GM18873 (cell line): ENCODE results near the gene MAGEB3.

Experiments used
- ATAC-seq: cut with Tn5 transposase; IDR thresholded peaks from one replicate; pipeline ENCODE4 v1.9.1; 2021; ENCODE audit warnings: mild to moderate bottlenecking, moderate library complexity, moderate number of reproducible peaks; ENCODE audit not compliant: unreplicated experiment, low FRiP score

MAGEB3 gene

GRCh38 chrX:30275498-30275897 lies 45.0 kb downstream of the MAGEB3 start:
- no peak for ATAC-seq

GRCh38 chrX:30278365-30278764 lies 47.9 kb downstream of the MAGEB3 start:
- ATAC-seq: no peak

- no peak for ATAC-seq
Measured at GRCh38 chrX:30280428-30280827, 50.0 kb downstream of the MAGEB3 start.

GRCh38 chrX:30282527-30282926 lies 52.1 kb downstream of the MAGEB3 start:
- no peak for ATAC-seq

GRCh38 chrX:30283456-30284200 lies 53.2 kb downstream of the MAGEB3 start:
- no peak for ATAC-seq
